GM19324 (cell line): ENCODE measurements around the gene INPP5A.

Experiments
- ATAC-seq: cut with Tn5 transposase; IDR thresholded peaks from one replicate; pipeline ENCODE4 v1.9.1; 2021; ENCODE audit warnings: mild to moderate bottlenecking, moderate library complexity; ENCODE audit not compliant: unreplicated experiment, low FRiP score

Gene INPP5A

DNA sequence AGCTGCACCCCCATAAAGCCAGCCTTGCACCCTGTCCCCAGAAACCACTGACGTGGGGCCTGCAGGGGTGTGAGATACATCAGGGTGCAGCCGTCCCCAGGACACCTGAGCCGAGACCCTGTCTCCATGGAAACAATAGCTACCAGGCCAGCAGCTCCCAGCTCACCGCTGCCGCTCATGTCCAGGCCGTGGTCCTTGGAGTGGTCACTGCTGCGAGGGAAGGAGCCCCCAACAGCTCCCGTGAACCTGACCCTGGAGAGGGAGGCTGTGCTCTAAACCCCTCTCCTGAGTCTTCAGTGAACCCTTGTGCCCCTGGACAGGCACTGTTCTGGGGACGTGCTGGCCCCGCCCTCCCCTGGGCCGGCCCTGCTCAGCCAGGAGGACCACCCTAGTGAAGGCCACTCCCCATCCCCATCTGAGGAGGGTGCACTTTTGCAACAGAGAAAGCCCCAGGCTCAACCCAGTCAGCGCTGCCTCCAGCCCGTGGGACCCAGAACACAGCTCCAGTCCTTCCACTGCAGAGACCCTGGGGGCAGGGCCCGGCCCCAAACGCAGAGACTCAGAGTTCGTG, 19.6 kb upstream of the INPP5A start:
- no peak for ATAC-seq

DNA sequence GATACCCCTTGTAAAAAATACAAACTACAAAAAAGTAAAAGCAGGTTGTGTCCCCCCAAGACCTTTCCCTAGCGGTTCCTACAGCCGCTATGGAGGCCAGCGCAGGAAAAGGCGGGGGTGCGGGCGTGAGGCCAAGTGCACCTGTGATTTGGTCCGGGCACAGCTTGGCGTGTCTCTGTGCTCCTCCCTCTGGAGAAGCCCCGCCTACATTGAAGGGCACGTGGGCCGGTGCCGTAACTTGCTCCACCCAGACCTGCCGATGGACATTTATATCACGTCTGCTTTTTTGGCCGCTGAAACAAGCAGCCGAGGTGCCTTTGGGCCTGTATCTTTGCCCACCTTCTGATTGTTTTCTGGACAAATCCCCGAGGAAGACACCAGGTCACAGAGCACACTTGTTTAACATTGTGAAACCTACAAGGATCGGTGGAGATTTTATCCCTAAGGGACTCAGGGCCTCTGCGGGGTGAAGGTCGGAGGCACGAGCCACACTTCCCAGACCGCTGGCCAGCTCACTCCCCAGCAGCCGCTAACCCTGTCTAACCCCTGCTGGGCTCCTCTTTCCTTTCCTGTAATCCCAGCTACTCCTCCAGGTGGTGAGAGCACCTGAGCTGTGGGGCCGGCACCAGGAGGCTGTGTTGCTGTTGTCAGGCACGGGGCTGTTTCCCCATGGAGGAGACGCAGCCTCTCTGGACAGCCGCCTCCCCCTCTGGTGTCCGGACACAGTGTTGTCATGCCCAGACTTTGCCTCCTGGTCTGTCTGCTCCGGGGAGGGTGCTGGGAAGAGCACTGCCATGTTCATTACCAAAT, 18.8 kb upstream of the INPP5A start:
- no peak for ATAC-seq

DNA sequence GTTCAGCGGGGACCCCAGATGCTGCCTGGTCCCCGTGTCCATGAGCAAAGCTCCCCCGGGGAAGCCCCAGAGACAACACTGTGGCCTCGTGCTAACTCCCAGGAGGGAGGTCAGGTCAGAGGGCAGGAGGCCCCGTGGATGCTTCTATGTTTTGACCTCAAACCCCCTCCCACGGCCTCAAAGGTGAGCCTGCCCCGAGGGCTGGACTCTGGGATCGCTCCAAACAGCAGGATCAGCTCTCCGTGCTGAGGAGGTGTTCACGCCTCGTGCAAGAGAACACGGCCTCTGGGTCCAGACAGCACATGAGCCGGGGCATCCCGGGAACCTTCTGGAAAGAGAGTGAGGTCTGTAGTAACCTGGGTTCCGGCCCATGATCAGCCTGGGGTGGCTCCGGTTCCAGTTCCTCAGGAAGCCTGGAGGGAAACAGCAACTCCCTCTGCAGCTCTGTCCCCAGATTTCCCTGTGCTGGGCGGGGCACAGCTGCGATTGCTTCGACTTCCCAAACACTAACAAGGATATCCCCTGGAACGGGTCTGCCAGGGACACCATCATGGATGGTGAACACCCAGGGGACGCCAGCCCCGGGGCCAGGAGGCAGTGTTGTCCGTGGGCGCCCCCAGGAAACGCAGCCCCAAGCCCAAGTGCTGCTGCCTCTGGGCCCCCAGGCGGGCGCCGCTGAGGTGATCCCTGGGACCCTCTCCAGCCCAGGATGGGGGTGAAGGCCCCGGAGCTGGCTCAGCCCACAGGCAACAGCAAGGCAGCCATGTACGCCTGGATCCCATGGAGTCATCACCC, 18.0 kb upstream of the INPP5A start:
- ATAC-seq = no peak

DNA sequence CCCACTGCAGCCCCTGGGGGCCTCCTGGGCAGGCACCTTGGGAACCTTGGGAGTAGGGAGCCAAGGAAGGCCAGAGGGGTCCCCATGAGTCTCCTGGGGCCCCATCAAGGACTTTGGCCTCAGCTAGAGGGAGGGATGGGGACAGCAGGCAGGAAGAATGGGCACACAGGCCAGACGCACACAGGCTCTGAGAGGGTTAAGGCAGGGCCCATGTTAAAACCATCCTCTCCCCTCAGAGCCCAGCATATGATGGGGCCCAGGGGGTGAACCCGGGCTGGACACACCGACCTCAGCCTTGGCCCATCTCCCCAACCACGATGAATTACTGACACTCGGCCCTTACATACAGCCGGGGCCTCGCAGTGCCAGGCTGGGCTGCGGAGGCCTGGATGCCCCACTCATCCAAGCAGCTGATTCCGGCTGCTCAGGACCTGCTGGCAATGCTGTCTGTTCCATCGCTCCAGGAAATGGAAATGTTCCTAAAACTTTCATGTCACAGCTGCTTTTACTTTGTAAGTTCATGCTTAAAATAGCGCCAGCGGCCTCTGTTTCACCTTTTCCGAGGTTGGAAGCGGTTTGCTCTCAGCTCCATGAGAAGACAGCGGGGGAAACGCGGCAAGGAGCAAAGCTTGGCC, 17.3 kb upstream of the INPP5A start:
- no peak for ATAC-seq

DNA sequence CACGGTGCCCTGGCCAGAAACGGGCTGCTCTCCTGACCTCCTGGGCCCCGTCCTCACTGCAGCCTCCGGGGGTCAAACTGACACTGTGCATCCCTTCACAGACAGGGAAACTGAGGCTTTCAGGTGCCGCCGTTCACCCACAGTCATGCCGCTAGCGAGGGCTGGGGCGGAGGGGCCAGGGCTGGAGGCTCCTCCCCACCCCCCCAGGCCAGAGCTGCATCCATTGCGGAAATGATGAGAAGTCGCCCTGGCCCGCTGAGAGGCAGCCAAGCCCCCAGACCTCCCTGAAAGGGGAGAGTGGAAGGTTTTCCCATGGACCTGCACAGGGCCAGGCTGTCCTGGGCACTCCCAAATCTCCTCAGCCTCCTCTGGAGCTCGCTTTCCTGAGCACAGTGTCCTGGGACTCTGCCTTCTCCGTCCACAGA, 16.5 kb upstream of the INPP5A start:
- no peak for ATAC-seq

DNA sequence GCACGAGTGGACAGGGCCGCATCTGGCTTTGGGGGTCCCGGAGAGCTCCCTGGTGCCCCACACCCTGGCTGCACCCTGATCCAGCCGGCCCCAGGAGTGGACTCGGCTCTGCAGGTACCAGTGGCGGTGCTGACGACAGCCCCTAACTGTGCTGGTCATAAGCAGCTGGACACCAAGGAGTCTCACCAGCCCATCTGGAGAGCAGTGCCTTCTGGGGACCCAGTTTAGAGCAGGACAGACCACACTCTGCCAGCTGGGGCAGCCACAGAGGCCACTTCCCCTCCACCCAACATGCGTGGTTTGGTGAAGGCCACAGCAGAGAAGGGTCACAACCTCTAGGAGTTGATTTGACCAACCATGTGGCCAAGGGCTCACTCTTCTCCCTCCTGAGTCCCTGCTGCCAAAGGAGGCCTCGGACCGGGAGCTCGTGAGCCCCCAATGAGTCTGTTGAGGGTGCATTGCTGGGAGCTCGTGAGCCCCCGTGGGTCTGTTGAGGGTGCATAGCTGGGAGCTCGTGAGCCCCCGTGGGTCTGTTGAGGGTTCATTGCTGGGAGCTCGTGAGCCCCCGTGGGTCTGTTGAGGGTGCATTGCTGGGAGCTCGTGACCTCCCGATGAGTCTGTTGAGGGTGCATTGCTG, 16.0 kb upstream of the INPP5A start:
- no peak for ATAC-seq

DNA sequence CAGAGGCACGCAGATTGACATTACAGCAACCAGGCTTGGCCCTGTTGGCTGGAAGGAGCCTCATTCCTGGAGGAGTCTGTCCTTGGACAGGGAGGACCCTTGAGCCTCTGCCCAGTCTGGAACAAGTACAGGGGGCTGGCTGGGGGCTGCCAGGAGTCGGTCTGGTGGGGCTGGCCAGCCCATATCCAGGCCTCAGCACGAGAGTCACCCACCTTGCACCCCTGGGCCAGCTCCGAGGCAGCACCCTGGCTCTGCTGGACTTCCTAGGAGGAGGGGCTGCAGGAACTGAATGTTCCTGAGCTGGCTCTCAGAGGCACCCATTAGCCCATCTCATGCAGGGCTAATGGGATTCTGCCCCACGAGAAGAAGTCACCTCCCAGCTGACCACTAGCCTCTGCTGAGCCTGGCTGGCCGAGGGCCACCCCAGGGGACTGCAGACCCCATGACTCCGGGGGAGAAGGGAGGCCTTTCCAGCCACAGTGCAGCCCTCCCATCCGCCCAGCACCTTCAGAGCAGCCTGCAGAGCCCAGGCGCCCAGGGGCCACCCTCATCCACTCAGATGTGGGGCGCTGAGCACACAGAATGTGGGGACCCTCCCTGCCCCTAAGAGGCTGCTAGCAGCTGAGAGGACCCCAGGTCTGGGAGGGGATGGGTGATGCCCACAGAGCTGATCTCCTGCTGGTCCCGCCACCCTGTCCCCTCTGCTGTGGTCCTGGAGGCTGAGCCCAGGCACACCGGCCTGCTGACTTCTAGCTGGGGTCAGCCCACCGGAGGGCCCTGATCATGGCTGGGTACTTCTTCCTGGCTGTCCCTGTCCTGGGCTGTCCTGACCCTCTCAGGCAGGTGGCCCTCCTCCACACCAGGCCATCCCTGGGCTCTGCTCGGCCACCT, 14.8 kb upstream of the INPP5A start:
- ATAC-seq = no peak

DNA sequence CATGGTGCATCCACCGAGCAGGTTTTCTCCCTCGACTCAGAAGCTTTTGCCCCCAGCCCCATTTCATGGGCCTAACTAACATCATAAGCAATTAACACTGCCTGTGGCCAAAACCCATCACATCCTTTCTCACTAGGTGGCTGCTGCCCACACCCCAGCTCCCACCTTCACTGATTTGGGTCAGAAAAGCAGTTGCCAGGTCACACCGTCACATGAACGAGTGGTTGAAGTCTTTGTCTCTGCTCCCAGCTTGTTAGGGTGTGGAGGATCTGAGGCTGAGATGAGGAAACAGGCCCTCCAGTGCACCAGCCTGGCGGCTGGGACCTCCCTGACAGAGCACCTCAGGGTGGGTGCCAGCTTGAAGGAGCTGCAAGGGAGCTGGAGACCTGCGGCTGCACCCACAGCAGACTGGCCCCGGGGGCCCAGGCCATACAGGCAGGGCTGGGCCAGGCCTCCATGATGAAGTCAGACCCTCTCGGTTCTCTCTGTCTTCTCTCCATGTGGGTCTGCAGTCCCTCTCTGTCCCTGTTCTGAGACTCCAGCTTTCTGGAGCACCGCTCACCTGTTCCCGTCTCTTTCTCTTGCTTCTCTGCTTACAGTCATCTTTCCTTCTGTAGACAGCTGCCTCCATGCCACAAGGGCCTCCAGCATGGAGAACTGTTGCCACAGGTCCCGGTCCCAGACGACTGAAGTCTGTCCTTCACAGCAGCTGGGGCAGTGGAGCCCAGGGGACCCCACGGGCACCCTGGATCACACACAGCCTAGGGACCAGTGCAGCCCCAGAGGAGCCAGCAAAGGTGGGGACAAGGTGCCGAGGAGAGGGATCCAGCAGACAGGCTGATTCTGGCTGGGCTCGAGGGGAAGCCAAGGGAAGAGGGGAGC, 13.8 kb upstream of the INPP5A start:
- ATAC-seq = no peak

DNA sequence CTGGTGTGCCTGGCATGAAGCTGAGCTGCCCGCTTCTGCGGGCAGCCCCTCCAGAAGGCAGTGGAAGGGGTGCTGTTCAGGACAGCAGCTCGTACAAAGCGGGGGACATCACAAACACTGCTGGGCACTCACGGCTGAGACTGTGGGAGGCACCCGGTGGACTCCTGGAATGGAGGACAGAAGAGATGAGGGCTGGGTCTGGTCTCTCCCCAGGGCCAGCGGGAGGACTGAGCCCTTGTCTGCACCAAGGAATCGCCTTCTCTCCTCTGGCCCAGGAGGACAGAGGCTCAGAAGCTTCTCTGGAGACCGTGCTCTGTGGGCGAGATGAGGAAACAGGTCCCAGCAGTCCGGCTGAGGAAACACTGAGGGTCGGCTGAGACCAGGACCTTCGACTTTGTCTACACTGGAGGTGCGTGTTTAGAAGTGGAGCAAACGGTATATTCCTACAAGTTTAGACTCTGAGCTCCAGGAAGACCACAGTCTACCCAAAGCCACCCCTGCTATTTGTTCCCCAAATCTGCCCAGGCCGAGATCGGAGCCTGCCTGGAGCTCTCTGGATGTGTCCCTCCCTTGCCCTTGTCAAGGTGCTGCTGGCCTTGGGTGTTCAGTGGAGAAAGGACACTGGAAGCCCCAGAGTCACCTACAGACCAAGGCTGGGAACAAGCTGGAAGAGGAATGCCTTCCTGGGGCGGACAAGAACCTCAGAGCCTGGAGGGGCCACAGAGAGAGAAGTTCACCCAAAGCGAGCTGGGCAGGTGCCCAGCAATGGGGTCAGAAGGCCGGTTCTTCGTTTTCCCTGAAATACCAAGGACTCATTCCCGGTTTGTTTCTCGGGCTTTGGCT, 12.9 kb upstream of the INPP5A start:
- no peak for ATAC-seq

DNA sequence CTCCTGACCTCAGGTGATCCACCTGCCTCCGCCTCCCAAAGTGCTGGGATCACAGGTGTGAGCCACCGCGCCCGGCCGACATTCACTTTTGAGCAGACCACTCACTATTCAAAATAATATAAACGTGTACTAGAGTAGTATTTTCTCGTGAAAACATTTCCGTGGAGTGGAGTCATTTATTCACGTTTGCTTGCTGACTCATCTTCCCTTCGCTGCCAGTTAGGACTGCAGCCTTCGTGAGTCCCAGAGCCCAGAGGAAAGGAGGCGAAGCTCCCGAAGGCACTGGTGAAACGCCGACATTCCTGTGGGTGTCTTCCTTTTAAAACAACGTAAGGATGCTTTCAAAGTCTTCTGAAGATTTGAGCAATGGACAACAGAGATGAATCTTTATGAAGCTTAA, 10.9 kb upstream of the INPP5A start:
- ATAC-seq = no peak

DNA sequence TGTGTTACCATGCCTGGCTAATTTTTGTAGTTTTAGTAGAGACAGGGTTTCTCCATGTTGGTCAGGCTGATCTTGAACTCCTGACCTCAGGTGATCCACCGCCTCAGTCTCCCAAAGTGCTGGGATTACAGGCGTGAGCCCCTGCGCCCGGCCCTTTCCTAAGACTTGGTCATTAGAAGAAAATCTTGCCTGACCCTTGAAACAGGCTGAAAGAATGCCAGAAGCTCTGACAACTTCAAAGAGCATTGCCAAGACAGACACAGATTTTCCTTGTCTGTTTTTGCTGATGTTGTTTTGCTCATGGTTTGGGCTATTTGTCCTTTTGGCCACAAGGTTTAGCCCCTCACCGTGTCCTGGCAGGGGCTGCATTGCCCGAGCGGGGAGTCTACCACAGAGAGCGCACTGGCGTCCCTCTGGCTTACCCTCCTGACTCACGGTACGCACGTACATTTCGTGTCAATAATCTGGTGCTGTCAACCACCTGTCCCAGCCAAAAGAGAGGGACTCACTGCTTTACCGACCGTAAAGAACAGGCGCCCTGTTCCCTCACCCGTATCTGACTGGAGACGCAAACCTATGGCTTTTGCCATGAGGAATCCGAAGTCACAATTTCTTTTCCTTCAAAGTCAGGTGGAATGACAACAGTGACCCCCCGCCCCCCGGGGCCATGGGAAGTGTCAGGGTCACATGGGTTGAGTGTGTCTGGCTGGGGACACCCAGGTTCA, 10.1 kb upstream of the INPP5A start:
- no peak for ATAC-seq

DNA sequence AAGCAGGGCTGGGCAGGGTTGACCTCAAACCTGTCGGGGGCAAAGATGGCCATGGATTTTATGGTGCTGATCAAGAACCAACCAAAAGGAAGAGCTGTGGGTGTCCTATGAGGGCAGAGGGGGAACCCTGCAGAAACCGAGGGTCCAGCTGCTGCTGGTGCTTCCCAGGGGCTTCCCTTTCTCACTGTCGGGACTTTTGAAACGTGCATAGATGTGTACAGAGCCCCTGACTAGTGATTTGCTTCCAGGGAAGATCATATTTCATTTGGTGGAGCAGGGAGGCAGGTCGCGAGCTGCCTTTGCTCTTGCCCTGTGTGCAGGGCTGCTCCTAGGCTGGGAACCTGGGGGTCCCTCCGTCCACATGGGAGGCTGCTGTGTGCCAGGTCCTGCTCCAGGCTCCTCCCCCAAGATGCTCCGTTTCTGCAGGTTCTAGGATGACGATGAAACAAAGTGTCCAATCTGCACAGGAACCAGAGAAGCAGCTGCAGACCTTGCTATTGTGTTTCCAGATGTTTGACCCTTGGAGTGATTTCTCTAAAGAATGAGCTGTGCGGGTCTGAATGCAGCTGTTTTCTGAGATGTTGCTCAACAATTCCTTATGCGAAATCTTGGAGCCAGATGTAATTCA, 9.4 kb upstream of the INPP5A start:
- ATAC-seq = no peak

DNA sequence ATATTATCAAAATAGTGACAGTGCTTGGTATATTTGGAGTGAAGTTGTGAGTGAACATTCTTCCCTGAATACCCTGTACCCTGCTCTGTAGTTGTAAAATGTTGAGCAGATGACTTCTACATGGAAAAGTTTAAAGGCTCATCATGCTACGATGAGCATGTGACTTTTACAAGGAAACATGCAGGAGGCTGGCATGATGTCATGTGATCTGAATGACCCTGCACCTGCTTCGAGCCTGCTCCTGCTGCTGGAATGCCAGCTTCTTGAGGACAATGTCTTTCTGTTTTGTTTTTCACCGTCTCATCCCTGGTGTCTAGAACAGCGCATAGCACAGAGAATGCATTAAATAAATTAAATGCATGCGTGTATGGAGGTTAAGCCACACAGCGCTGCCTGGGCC, 5.4 kb upstream of the INPP5A start:
- no peak for ATAC-seq

DNA sequence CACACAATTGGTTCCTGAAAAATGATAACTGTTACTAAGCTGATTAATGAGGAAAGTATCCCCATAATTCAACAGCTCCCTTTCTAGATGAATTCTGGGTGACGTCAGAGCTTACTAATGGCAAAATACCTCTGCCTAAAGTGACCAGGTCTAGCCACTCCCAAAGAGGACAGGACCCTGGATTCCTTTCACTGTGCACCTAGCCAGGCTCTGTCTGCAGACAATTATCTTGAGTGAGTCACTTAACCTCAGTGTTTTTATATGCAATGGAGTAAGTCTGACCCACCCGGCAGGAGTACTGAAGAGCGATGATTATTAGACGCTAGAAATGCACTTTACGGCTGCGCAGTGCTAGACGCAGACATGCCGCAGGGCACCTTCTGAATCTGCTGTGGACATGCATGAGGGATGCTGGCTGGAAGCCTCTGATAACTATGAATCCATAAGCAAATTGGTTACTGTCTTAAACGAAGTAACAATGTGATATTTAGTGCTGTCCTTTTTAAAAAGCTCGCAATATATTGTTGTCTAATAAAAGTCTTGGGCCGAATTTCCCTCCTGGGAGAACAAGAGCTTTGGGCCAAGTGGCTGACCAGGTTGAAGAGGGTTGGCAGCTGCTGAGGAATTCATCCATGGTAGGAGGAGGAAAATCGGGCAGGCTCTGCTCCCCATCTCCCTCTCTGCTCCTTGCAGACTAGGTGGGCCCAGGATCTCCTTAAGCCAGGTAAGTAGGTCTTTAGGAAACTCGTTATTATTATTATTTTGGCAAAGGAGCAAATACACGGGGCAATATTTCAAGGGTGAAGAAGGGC, 4.6 kb upstream of the INPP5A start:
- no peak for ATAC-seq

DNA sequence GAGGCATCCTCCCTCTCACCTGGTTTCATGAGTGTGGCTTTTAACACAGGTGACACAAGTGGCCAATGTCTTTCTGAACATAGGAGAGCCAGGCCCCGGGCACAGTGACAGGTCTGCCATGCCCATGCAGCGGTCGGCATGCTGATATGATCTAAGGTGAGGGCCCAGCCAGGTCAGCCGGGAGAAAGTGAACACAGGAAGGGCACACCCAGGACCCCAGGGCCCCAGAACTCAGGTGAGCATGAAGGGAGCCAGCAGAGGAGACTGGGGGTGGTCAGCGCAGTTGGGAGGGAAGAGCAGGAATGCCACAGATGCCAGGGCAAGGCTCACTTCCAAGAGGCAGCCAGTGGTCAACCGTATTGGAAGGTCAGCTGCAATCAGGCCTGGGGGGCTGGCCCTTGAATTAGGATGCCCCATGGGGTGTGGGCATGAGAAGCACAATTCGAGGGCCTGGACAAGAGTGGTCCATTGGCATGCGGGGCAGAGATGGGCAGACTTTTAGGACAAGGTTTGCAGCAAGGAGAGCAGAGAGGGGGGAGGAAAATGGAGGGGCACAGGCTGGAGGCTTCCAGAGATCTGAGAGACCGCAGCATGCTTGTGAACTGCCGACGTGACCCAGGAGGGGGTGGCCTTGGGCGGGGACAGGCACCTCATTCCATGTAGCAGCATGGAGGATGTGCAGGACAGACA, 3.9 kb upstream of the INPP5A start:
- no peak for ATAC-seq
